T-helper 17 cell (primary cell): Measurements from ENCODE around the gene HS6ST3. TPM values are rescaled to one million over a fixed set of nuclear protein-coding genes. Genes with fewer than 3 reads are reported as not detected.

Experiments used
- ATAC-seq: fragments of 150-1000 bp; cut with Tn5 transposase; 2 replicates; pipeline ENCODE4 v1.10.0; 2021; ENCODE audit warnings: mild to moderate bottlenecking, moderate library complexity
- DNase-seq, 3 donors: peaks; one replicate each; pipeline versions ENCODE4 v3.0.0 to v3.0.0-alpha.2; 2020 to 2021
- H3K9me3 ChIP-seq: one replicate; pipeline ENCODE4 v1.7.0; 2013; ENCODE audit warnings: low read length, mild to moderate bottlenecking; ENCODE audit not compliant: control insufficient read depth, poor library complexity, severe bottlenecking
- H3K27ac Mint-ChIP-seq: one replicate; pipeline ENCODE4 v1.8.0; 2022; ENCODE audit warnings: mild to moderate bottlenecking, moderate library complexity, mixed read lengths
- H3K27me3 Mint-ChIP-seq: one replicate; pipeline ENCODE4 v1.8.0; 2022; ENCODE audit warnings: mixed read lengths
- H3K36me3 Mint-ChIP-seq: one replicate; pipeline ENCODE4 v1.8.0; 2022; ENCODE audit warnings: low read depth, mixed read lengths
- H3K4me1 Mint-ChIP-seq: one replicate; pipeline ENCODE4 v1.8.0; 2022; ENCODE audit warnings: mild to moderate bottlenecking, mixed read lengths
- H3K4me3 Mint-ChIP-seq: one replicate; pipeline ENCODE4 v1.8.0; 2022; ENCODE audit warnings: mild to moderate bottlenecking, moderate library complexity, mixed read lengths
- total RNA-seq, 4 donors: library from RNA in 2 of 4; stranded (reverse) in 2 of 4; gene quantifications; one replicate each; pipeline ENCODE4 v1.2.3 and lab custom pipeline; 2022 to 2026

The HS6ST3 gene
- total RNA-seq, 2 donors from 2014 or later: not detected

DNA sequence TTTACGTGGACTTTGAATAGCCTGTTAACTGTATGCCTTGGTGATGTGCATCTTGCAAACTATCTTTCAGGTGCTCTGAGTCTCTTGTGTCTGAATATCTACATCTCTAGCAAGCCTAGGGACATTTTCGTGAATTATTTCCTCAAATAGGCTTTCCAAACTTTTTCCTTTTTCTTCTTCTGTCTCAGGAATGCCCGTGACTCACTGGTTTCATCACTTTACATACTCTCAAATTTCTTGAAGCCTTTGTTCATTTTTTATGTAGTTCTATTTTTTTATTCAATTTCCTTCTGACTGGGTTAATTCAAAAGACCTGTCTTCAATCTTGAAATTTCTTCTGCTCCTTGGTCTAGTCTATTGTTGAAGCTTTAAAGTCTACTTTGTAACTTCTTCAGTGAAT, 572.1 kb downstream of the HS6ST3 start:
- Mint-ChIP-seq H3K27me3 (no peaks in the 10 kb centered on the region), H3K4me1 (no peaks in the 10 kb centered on the region), H3K4me3 (no peak overlapping the region), H3K27ac (no peak overlapping the region), H3K36me3 (no peaks in the 10 kb centered on the region)
- ATAC-seq (no peak), DNase-seq (no peak)
- no peaks in the 10 kb centered on the region for H3K9me3 ChIP-seq

DNA sequence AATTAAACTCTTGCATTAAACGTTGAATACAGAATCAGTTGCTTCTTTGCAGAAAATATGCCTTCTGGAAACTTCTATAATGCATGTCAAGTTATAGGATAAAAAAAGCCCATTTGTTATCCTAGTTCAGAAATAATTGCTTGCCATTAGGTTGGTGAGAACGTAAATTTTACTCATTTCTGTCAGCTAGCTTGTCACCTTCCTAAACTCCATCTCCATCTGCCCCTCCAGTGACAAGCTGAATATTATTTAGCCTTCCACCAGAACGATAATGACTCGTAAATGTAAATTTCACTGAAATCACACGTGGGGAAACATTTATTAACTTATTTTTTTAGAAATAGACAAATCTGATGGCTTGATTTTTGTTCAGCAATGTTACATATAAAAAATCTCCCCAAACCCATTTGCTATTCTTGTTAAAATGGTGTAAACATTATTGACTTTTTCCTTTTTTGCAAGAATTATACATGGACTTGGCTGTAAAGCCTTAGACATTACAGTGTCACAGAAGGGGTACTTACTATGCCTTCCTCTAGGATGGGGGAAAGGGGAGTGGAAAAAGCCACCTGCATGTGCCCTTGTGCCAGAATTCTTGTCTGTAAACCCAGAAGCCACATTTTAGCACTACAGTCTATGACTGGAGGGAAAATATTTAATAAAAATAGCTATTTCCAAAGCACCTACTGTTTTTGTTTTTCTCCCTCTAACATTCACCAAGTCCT, 577.5 kb downstream of the HS6ST3 start:
- Mint-ChIP-seq H3K36me3 (no peaks in the 10 kb centered on the region), H3K27ac (no peak overlapping the region), H3K4me3 (no peak overlapping the region), H3K27me3 (no peaks in the 10 kb centered on the region), H3K4me1 (no peaks in the 10 kb centered on the region)
- ATAC-seq (no peak), DNase-seq (no peak)
- H3K9me3 ChIP-seq: no peaks in the 10 kb centered on the region

DNA sequence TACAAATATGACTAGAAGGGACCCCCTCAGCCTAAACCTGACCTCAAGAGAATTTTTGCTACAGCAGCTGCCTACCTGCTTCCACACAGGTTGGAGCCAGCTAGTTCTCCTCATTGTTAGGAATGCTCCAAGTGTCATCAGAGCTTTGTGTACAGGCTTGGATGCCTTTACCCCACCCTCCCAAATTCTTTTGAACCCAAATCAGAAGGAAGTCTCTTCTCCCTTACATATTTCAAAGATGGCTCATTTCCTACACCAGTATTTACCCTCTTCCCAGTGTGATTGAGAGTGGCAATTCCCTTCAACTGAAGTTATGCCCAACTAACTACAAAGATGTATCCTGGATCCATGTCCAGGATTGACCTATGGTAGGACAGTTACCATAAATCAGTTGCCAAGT, 581.2 kb downstream of the HS6ST3 start:
- H3K36me3 Mint-ChIP-seq: no peaks in the 10 kb centered on the region
- H3K27me3 Mint-ChIP-seq: no peaks in the 10 kb centered on the region
- H3K4me1 Mint-ChIP-seq: no peaks in the 10 kb centered on the region
- H3K4me3 Mint-ChIP-seq: no peak overlapping the region
- no peak for DNase-seq
- no peak for ATAC-seq
- peaks cover 3% of the 10 kb centered on the region for H3K9me3 ChIP-seq
- no peak overlapping the region for H3K27ac Mint-ChIP-seq

DNA sequence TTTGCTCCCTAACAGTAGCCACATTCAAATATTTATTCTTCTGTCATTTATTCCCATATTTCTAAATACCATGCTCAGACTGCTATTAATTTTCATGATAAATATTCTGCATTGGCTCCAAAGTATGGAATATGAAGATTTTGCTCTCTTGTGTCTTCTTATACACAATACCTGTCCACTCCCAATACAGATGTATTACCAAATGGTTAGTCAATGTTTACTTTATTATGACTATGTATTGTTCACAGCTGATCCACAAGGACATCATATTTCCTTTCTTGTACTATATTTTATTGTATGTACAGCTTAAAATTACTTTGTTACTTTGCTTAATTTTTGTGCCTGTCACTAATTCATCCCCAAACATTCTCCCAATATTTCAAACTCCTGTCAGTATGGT, 582.1 kb downstream of the HS6ST3 start:
- no peaks in the 10 kb centered on the region for H3K27me3 Mint-ChIP-seq
- no peak overlapping the region for H3K27ac Mint-ChIP-seq
- DNase-seq (no peak), ATAC-seq (no peak)
- H3K4me1 Mint-ChIP-seq: no peaks in the 10 kb centered on the region
- H3K4me3 Mint-ChIP-seq: no peak overlapping the region
- H3K9me3 ChIP-seq: peaks cover 3% of the 10 kb centered on the region
- no peaks in the 10 kb centered on the region for H3K36me3 Mint-ChIP-seq

DNA sequence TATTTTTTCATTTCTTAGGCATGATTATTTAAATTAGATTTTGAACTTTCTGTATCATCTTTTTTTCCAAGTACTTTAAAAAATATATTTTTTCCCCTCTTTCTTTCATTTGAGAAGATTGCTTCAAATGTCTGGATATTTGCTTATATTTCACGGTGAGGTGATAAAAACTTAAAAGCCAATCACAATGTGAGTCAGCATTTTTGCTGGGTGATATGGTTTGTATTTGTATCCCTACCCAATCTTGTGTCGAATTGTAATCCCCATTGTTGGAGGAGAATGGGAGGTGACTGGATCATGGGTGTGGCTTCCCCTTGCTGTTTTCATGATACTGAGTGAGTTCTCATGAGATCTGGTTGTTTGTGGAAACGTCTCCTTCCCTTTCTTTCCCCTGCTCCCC, 583.9 kb downstream of the HS6ST3 start:
- ATAC-seq (no peak), DNase-seq (no peak)
- H3K36me3 Mint-ChIP-seq: no peaks in the 10 kb centered on the region
- H3K4me3 Mint-ChIP-seq: no peak overlapping the region
- no peaks in the 10 kb centered on the region for H3K27me3 Mint-ChIP-seq
- H3K27ac Mint-ChIP-seq: no peak overlapping the region
- peaks cover 5% of the 10 kb centered on the region for H3K9me3 ChIP-seq
- H3K4me1 Mint-ChIP-seq: no peaks in the 10 kb centered on the region

DNA sequence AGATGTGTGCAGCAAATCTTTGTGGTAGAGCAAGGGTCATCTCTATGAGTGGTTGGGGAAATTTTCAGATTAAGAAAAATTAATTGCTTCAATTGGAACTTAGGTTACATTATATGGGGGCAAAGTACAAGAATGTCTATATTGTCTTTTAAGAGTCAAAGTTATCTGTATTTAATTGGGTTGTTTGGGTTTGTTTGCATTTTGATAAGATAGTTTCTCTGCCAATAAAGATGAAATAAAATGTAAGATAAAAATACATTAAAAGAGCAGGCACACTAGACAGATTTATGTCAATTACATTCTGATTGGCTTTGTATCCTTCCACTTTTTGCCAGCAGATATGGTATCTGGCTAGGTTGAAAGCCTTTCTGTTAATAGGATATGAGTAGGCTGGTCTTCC, 587.1 kb downstream of the HS6ST3 start:
- H3K27ac Mint-ChIP-seq: no peak overlapping the region
- no peaks in the 10 kb centered on the region for H3K36me3 Mint-ChIP-seq
- no peaks in the 10 kb centered on the region for H3K4me1 Mint-ChIP-seq
- no peaks in the 10 kb centered on the region for H3K27me3 Mint-ChIP-seq
- DNase-seq: no peak
- H3K9me3 ChIP-seq: peaks cover 5% of the 10 kb centered on the region
- H3K4me3 Mint-ChIP-seq: no peak overlapping the region
- ATAC-seq: no peak

DNA sequence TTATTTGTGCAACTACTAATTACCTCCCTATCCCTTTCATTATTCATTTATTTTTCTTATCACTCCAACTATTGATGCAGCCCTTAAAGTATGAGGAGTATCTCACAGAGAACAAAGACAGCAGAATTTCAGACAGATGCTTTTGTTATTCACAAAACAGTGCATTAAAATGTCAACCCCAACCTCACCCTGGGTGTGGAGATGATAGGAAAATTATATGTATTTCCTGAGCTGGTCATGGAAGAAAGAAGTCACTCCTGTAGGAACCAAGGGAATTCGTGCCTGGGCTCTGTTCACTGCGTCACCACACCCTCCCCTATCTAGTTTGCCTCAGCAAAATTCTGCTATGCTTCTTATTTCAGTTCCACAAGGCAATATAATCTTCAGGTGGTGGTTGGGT, 588.9 kb downstream of the HS6ST3 start:
- no peak overlapping the region for H3K4me3 Mint-ChIP-seq
- no peak for DNase-seq
- ATAC-seq: no peak
- H3K36me3 Mint-ChIP-seq: no peaks in the 10 kb centered on the region
- H3K4me1 Mint-ChIP-seq: no peaks in the 10 kb centered on the region
- H3K27me3 Mint-ChIP-seq: no peaks in the 10 kb centered on the region
- no peak overlapping the region for H3K27ac Mint-ChIP-seq
- H3K9me3 ChIP-seq: peaks cover 5% of the 10 kb centered on the region

DNA sequence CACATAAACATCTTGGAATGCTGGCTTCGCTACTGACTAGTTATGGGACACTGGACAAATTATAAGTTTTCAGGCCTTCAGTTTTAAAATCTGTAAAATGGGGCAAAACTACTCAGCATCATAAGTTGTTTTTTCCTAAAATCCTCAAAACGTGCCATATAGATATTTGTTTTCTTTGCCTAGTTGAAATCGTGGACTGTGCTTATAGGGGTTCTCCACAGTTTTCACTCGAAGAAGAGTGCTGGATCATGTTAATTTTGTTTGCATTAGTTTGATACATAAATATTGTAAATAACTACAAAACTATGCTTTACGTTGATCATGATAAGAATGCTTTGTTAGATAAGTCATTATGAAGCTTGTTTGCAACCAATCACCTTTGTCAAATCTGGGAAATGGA, 591.0 kb downstream of the HS6ST3 start:
- Mint-ChIP-seq H3K4me3 (no peak overlapping the region), H3K27me3 (no peaks in the 10 kb centered on the region), H3K27ac (no peak overlapping the region), H3K4me1 (no peaks in the 10 kb centered on the region), H3K36me3 (no peaks in the 10 kb centered on the region)
- H3K9me3 ChIP-seq: peaks cover 2% of the 10 kb centered on the region
- ATAC-seq: no peak
- no peak for DNase-seq

DNA sequence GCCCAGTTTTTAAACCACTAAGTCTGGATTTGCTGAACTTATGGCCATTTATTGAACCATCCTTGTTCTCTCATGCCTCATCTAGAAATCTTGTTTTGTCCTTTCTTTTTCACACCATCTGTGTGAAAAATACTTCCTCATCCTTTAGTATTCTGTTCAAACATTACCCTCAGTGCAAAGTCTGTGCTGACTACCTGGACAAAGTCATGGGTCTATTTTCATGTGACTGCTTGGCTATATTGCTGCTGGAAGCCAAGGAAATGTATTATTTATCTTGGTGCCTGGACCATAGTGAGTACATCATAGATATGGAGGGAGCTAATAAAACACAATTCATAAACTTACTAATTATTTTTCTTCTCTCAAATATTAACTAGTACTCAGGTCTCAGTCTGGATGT, 591.9 kb downstream of the HS6ST3 start:
- H3K4me1 Mint-ChIP-seq: no peaks in the 10 kb centered on the region
- H3K9me3 ChIP-seq: peaks cover 2% of the 10 kb centered on the region
- H3K27me3 Mint-ChIP-seq: no peaks in the 10 kb centered on the region
- ATAC-seq (no peak), DNase-seq (no peak)
- H3K4me3 Mint-ChIP-seq: no peak overlapping the region
- H3K36me3 Mint-ChIP-seq: no peaks in the 10 kb centered on the region
- no peak overlapping the region for H3K27ac Mint-ChIP-seq

DNA sequence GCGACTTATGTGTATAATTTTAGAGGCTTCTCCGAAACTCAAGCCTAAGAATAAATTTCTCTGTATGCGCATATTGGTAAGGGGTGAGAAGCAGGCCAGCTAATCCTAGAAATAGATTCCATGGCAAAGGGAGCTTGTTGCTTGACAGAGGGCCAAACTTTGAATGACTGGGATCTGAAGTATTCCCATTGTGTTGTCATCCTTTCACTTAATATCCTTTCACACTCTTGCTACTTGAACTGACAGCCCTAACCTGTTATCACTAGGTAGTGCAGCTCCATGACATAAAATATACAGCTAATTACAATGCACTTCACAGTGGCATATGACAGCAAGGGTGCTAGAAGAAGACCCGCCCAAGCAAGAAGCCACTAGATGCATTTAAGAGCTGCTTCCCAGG, 594.6 kb downstream of the HS6ST3 start:
- H3K27ac Mint-ChIP-seq: no peak overlapping the region
- H3K36me3 Mint-ChIP-seq: no peaks in the 10 kb centered on the region
- DNase-seq (no peak), ATAC-seq (no peak)
- H3K9me3 ChIP-seq: no peaks in the 10 kb centered on the region
- no peak overlapping the region for H3K4me3 Mint-ChIP-seq
- no peaks in the 10 kb centered on the region for H3K27me3 Mint-ChIP-seq
- no peaks in the 10 kb centered on the region for H3K4me1 Mint-ChIP-seq

DNA sequence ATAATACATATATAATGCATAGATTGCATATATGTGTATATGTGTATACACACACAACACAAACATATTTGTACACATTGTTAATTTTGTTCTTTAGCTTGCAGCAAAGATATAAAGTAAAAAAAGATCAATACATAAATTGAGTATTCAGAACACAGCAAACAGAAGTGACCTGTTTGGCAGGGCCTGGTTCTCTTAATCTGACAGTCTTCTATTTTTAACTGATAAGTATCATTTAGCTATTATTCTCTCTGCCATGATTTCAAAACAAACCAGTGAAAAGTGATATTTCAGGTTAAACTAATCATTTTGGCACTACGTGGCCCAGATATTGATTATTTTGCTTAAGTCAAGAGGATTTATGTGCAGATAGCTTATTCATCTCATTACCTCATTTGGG, 595.0 kb downstream of the HS6ST3 start:
- H3K36me3 Mint-ChIP-seq: no peaks in the 10 kb centered on the region
- H3K27ac Mint-ChIP-seq: no peak overlapping the region
- H3K9me3 ChIP-seq: no peaks in the 10 kb centered on the region
- H3K4me3 Mint-ChIP-seq: no peak overlapping the region
- H3K4me1 Mint-ChIP-seq: no peaks in the 10 kb centered on the region
- no peaks in the 10 kb centered on the region for H3K27me3 Mint-ChIP-seq
- no peak for DNase-seq
- no peak for ATAC-seq

DNA sequence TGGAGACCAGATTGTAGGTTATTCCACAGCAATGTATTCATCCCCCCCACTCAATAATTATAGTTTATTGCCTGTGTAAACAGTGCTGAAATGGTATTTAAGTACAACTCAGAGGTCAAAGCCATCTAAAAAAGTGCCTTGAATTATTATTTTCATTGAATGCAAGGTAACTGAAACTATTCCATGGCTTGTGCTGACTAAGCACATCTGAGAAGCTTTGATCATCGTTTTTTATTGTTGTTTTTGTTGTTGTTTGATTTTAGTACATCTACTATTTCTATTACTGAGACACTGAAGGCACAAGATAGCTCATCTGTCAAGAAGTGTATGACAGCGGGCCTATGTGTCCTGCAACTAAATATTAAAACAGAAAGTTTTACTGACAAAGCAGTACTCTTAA, 596.4 kb downstream of the HS6ST3 start:
- no peaks in the 10 kb centered on the region for H3K4me1 Mint-ChIP-seq
- no peaks in the 10 kb centered on the region for H3K36me3 Mint-ChIP-seq
- DNase-seq: no peak
- no peaks in the 10 kb centered on the region for H3K27me3 Mint-ChIP-seq
- H3K4me3 Mint-ChIP-seq: no peak overlapping the region
- no peak overlapping the region for H3K27ac Mint-ChIP-seq
- H3K9me3 ChIP-seq: no peaks in the 10 kb centered on the region
- ATAC-seq: no peak

DNA sequence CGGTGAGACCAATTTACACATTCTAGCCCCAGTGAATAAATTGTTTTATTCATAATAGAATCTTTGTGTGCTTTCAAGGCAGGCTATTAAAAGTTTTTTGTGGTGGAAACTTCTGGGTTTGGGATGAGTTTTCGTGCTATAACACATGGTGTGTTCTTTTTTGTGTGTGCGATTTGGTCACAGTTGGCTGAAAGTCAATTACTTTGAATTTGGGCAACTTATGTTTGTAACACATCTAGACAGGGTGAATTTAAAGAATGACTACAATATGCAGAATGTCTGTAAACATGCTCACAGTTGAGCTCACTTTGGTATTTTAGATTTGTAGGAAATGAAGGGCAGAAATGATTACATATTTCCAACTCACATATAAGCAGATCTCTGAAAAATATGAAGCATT, 597.3 kb downstream of the HS6ST3 start:
- Mint-ChIP-seq H3K27me3 (no peaks in the 10 kb centered on the region), H3K4me3 (no peak overlapping the region), H3K4me1 (no peaks in the 10 kb centered on the region), H3K27ac (no peak overlapping the region), H3K36me3 (no peaks in the 10 kb centered on the region)
- no peak for ATAC-seq
- H3K9me3 ChIP-seq: no peaks in the 10 kb centered on the region
- no peak for DNase-seq

DNA sequence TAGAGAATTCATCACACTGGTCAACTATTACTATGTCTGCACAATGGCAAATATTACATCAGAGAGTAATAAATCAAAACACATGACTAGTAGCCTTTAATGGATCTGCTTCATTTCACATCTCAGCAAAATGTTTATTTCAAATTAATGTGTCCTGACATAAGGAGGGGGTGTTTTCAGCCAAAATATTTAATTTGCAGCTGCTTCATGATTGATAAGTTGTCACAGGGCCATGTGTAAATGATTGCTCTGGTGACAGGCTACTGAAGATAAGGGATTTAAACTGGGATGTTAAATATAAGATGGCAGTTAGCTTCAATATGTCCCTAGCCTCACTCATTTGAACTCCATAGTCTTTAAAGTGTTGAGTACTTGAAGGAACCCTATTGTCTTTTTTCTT, 601.1 kb downstream of the HS6ST3 start:
- Mint-ChIP-seq H3K27ac (no peak overlapping the region), H3K36me3 (no peaks in the 10 kb centered on the region), H3K27me3 (no peaks in the 10 kb centered on the region), H3K4me1 (no peaks in the 10 kb centered on the region), H3K4me3 (no peak overlapping the region)
- ATAC-seq: no peak
- DNase-seq: no peak
- peaks cover 2% of the 10 kb centered on the region for H3K9me3 ChIP-seq
